Erythroblast (primary cell): ENCODE results near the gene SPRY2.
A peak's percentile ranks its signal among the peaks of the same experiment; 100 is the strongest.
"Not testable (repeated sequence)": the region's sequence is repeated elsewhere in the genome, so short reads cannot be mapped to it uniquely, and the experiment has no call there.

ENCODE experiments used
- DNase-seq, 2 experiments: peaks; one replicate each; lab custom pipeline; 2025; lab: John Stamatoyannopoulos, UW
- GATA1 ChIP-seq: IDR thresholded peaks from 2 replicates; pipeline ENCODE4 v1.6.1; 2011; ENCODE audit warnings: low read depth, mild to moderate bottlenecking, control low read depth, low read length, moderate library complexity
- POLR2A ChIP-seq: IDR thresholded peaks from 2 replicates; pipeline ENCODE4 v1.6.1; 2011; ENCODE audit warnings: mild to moderate bottlenecking, low read length

Gene SPRY2

DNA sequence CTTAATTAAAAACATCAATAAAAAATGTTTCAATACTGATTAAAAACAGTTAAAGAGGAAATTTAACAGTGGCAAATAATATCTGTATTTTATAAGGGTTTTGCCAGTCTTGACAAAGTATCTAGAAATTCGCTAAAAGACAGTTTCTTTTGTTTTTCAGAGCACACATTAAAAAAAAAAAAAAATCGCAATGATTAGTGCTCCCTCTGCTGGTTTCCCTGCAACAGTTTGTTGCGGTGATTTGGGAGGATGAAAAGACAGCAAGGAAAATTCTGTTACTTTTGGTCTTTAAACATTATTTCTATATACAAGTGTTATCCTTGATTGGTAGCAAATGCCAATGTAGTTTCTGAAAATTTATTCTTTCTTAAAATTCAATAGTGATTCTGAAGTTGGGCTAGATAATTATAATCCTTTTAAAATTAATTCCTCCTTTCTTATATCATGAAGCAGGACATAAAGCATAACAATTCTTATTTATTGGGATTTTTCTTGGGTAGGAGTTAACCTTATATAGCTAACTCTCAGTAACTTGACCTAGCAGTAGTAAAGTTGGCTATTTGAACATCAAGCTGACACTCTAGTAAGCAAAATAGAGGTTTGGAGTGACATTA is 23.1 kb upstream of the SPRY2 start:
- DNase-seq: peak; percentile 17 to 30
- TF ChIP-seq POLR2A (no peak), GATA1 (no peak)

DNA sequence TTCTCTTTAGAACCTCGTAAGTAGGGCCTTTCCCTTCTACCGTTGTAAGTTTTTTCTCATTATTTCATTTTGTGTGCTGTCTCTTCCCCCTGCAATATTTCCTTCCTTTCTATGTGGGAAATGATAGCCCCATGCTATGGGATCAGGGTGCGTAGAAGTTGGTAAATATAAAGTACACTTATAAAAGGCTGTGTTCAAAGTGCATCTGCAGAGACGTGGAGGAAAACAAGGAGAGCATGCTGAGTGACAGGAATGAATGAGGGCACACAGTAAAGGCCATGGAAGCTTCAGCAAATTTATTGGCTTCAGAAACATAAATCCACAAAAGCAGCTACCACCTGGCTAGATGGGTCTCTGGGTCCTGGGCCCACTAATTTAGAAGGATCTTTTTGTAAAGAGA is 21.6 kb upstream of the SPRY2 start:
- no peak for DNase-seq
- TF ChIP-seq GATA1: no peak
- no peak for TF ChIP-seq POLR2A

DNA sequence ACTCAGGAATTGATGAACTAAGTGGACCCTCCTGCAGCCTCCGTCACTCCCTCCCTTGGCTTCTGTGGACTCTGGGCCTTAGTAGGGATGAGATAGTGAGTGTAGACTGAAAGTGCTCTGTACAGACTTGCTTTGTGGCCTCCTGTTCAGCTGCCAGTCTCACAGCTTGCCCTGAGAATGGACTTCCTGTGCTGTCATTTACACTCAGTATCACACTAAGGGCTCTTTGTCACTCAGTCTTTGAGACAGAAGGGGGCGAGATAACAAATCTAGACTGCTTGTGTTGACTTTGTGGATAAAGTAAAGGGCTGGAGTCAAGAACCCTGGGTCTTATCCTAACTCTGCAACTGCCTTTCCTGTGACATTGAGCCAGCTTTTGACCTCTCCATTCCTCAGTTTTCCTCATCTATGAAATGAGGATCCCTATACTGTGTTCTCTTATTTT is 21.0 kb upstream of the SPRY2 start:
- TF ChIP-seq POLR2A (no peak), GATA1 (no peak)
- DNase-seq: peak; percentile 17 to 68

DNA sequence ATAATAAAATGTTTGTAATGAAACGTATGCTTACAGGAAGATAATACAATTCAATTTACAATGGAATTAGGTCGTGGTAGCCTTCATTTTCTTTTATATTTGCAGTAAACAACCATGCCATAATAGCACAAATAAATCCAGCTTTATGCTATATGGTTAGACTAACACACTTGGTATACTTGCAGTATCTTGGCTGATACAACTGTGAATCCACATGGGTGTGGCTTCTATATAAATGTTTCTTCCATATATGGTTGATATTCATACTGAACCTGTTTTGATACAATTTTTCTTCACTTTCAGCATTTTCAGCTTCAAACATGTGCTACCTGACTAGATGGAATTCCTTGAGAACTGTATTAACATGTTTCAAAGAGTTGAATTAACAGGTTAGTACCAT is 20.4 kb upstream of the SPRY2 start:
- DNase-seq: peak in 1 of 2 experiments; percentile 3
- TF ChIP-seq GATA1 (no peak), POLR2A (no peak)

DNA sequence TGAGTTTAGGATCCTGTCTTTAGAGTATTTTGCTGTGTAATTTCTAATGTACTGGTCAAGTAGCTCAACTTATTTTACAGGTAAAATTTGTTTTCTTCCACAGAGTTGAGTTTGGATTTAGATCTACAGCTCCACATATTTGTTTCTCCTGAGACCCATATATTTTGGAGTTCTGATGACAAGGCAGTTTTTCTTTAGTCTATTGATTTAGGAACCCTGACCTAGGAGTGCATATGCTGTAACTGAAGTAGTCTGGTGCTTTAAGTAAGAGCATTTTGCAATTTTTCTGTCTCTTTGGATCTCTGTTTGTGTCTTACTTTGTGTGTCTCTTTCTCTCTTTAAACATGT is 19.5 kb upstream of the SPRY2 start:
- DNase-seq: no peak
- TF ChIP-seq GATA1 (no peak), POLR2A (no peak)

DNA sequence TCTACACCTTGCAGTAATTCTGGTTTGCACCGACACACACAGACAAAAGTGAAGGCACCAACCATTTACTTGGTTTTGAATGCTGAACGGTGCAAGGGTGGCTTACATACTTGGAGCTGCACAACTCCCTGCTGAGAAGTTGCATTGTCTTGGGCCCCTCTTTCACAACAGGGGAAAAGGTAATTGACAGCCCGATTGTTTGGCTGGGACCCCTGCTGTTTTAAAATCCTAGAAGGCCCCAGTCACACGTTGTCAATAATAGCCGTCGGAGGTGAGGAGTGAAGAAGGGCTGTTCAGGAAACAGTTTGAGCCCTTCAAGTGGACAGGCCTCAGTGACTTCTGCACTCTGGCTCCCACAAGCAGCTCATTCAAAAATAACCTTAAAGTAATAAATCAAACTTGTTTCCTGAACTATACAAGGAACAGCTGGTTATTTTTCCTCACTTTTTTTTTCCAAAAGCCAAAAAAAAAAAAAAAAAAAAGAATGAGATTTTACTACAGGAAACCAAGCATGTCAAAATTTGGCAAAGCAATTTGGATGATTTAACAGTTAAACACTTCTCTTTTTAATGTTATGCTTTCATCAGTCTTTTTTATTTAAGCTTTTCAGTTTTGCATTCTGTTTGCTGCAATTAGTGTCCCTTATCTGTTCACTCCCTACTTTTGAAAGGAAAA is 19.0 kb upstream of the SPRY2 start:
- DNase-seq: no peak
- TF ChIP-seq GATA1 (no peak), POLR2A (no peak)

DNA sequence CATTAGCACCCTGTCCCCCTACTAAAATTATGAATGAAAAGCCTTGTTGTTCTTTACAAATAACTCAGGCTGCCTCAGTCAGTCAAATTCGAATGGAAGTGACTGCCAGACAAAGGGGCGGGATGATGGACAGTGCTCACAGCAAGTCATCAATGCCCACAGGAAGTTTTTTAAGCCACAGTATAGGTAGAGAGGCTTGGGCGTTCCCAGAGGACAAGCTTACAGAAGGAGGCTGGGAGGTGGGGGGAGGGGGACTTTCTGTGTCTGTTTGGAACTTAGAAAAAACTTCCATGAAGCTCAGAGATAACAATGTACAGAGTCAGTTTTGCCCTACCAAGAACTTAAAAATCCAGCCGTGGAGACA is 18.5 kb upstream of the SPRY2 start:
- no peak for TF ChIP-seq GATA1
- no peak for TF ChIP-seq POLR2A
- DNase-seq: peak in 1 of 2 experiments; percentile 10

DNA sequence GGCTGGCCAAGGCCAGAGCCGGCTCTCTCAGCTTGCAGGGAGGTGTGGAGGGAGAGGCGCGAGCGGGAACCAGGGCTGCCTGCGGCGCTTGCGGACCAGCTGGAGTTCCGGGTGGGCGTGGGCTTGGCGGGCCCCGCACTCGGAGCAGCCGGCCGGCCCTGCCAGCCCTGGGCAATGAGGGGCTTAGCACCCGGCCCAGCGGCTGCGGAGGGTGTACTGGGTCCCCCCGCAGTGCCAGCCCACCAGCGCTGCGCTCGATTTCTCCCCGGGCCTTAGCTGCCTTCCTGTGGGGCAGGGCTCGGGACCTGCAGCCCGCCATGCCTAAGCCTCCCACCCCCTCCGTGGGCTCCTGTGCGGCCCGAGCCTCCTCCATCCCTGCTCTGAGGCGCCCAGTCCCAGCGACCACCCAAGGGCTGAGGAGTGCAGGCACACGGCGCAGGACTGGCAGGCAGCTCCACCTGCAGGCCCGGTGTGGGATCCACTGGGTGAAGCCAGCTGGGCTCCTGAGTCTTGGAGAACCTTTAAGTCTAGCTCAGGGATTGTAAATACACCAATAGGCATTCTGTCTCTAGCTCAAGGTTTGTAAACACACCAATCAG is 14.7 kb upstream of the SPRY2 start:
- not testable (repeated sequence) for DNase-seq

DNA sequence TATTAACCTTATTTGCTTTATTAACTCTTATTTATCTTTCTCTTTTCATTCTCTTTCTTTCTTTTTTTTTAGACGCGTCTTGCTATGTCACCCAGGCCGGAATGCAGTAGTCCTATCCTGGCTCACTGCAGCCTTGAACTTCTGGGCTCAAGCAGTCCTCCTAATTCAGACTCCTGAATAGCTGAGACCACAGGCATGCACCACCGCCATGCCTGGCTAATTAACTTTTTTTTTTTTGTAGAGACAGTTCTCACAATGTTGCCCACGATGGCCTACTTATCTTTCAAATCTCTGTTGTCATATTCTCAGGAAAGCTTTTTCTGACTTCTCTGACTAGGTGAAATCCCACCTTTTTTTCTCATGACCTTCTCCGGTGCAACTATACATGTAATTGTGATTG is 7.8 kb upstream of the SPRY2 start:
- DNase-seq: no peak
- no peak for TF ChIP-seq GATA1
- no peak for TF ChIP-seq POLR2A

DNA sequence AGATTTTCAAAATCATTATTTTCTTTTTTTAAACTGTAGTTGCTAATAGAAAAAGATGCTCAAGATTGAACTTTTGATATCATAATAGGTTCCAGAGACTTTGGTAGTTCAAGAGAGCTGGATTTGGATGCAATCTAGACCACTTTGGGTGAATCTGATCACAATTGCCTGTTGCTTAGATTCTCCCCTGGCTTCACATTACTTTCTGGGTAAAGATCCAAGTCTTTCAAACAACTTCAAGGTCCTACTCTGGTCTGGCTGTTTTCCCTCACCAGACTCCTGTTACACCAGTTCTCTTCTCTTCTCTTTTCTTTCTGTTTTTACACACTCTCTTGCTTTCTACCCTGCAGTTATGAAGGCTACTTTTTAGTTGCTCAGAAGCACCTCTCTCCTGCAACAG is 7.4 kb upstream of the SPRY2 start:
- no peak for DNase-seq
- TF ChIP-seq POLR2A (no peak), GATA1 (no peak)

DNA sequence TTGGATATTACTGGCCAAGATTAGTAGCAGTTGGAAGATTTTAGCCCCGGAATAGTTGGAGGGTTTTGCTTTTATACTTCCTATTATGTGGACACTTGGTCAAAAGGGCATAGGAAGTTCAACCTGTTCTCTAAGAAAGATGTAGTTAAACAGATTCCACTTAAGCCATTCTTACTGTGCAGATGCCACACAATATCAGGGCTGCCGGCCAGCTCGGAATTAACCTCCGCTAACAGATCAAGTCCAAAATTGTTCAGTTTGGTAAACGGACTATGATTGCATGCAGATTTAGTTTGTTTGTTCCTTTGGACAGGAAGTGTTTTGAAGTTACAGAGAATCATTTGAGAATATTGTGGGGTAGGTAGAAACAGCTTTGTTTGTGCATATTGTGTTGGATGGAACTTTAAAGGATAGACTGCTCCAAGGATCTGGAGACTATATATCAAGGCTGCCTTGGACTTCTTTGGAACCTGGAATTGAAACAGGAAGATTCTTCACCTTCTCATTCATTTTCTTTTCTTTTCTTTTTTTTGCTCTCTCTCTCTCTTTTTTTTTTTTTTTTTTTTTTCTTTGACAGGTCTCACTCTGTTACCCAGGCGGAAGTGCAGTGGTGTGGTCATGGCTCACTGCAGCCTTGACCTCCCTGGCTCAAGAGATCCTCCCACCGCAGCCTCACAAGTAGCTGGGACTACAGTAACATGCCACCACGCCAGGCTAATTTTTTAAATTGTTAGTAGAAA is 5.0 kb upstream of the SPRY2 start:
- no peak for DNase-seq
- TF ChIP-seq POLR2A (no peak), GATA1 (no peak)

DNA sequence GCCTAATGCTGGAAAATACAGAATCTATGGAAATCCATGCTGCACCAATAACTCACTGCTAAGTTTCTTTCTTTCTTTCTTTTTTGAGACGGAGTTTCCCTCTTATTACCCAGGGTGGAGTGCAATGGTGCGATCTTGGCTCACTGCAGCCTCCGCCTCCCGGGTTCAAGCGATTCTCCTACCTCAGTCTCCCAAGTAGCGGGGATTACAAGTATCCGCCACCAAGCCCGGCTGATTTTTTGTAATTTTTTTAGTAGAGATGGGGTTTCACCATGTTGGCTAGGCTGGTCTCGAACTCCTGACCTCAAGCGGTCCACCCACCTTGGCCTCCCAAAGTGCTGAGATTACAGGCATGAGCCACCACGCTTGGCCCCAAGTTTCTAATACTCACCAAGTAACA is 3.1 kb upstream of the SPRY2 start:
- not testable (repeated sequence) for DNase-seq

DNA sequence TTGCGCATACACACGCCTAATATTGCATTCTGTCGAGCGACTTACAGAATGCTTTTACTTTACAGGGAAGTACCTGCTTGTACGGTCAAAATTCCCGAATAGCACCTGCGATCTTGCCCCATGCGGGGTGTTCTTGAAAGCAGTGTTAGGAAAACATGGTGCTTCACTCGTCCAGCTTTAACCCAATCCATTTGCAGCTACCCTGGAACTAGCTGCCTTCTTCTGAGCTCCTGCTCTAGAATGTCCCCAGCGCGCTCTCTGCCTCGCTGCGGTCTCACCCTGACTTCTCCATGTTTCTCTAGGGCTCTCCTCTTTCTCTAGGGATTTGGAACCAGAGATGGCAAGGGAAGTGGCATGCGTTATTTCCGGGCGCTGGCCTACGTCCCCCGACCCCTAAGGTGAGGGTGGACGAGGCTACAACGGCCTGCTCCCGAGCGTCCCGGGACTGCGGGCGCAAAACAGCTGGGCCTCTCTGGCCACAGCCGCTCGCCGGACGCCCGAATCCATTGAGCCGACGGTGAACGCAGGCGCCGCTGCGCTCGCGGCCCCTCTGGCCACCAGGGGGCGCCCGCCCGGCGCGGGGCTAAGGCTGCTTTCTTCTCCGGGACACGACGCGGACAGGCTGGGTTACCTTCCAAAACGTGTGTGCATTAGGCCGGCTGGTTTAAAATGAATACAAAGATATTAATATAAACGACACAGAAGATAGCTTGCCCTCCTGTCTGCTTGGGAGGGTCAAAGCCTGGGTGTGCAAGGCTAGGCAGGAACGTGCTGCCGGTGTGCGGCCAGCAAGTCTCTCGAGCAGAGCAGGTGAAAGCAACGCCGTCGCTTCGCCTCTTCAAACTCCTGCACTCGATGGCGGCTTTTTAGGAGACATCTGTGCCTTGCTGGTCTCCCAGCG is 1.8 kb upstream of the SPRY2 start:
- no peak for TF ChIP-seq POLR2A
- no peak for TF ChIP-seq GATA1
- DNase-seq: peak; percentile 80 to 86
